Thoracic aorta (tissue), 2 donors: Measurements from ENCODE around the gene MYMX. TPM values are rescaled to one million over a fixed set of nuclear protein-coding genes. Genes with fewer than 3 reads are reported as not detected.

ENCODE experiments used
- ATAC-seq: fragments of 150-250 bp; one replicate; pipeline ENCODE4 v1.8.0; 2017; ENCODE audit warnings: low read depth; ENCODE audit not compliant: insufficient number of reproducible peaks, low FRiP score
- DNase-seq: peaks from one replicate; pipeline ENCODE4 v3.0.0-alpha.2; 2020; ENCODE audit warnings: low spot score
- H3K27ac ChIP-seq, 2 donors: fragments of 200-600 bp; sonication (generic); 1 replicate in 1 of 2; 2 replicates in 1 of 2; pipeline ENCODE4 v1.5.1; 2016; ENCODE audit warnings: mild to moderate bottlenecking in 2 of 2, moderate library complexity in 2 of 2
- H3K27me3 ChIP-seq: fragments of 200-600 bp; sonication (generic); replicated peaks from 2 replicates; pipeline ENCODE4 v1.6.0; 2016; ENCODE audit warnings: mild to moderate bottlenecking; ENCODE audit not compliant: insufficient read depth
- H3K36me3 ChIP-seq: fragments of 200-600 bp; sonication (generic); one replicate; pipeline ENCODE4 v1.5.1; 2016
- H3K4me1 ChIP-seq, 2 donors: fragments of 200-600 bp; sonication (generic); 1 replicate in 1 of 2; 2 replicates in 1 of 2; pipeline versions ENCODE4 v1.5.1 to v1.6.0; 2016; ENCODE audit warnings: low read depth in 2 of 2, mild to moderate bottlenecking in 1 of 2; ENCODE audit not compliant: control insufficient read depth in 1 of 2
- H3K4me3 ChIP-seq: fragments of 200-600 bp; sonication (generic); 2 replicates; pipeline ENCODE4 v1.5.1; 2016; ENCODE audit warnings: mild to moderate bottlenecking
- H3K9me3 ChIP-seq: fragments of 200-600 bp; sonication (generic); 2 replicates; pipeline ENCODE4 v1.5.1; 2016
- CTCF ChIP-seq: fragments of 200-600 bp; sonication (generic); IDR thresholded peaks from one replicate; pipeline ENCODE4 v1.5.1; 2019; ENCODE audit warnings: antibody characterized with exemption
- total RNA-seq, 2 donors: library from RNA; depleted of rRNA; stranded (reverse); fragments of >200 nt; gene quantifications; one replicate each; pipeline versions ENCODE4 v1.1.0 to v1.2.3, GENCODE V29; 2016

Gene MYMX
- total RNA-seq, 2 donors from 2014 or later = not detected

DNA sequence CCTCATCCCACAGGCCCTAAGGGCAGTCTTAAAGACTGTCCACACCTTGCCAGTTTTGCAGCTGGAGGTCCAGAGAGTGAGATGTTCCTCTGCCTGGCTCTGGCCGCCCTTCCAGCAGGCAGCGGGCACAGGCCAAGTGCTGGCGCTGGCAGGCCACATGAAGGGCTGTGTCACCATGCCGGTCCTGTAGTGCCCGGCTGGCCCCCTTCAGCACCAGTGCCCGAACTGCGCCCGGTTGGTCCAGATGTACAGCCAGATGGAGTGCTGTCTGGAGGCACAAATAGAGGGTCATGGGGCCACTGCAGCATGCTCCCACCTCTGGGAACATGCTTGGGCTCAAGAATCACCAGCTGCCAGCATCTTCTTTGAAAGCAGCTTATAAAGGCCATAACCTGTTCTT lies 44.9 kb downstream of the MYMX start:
- H3K4me1 ChIP-seq = peaks cover 34 to 40% of the 10 kb centered on the region in 2 donors
- no peaks in the 10 kb centered on the region for H3K27me3 ChIP-seq
- ATAC-seq (no peak), DNase-seq (no peak)
- H3K27ac ChIP-seq = no peak overlapping the region
- H3K4me3 ChIP-seq = no peak overlapping the region
- no peak for TF ChIP-seq CTCF
- no peaks in the 10 kb centered on the region for H3K9me3 ChIP-seq
- H3K36me3 ChIP-seq = no peaks in the 10 kb centered on the region

DNA sequence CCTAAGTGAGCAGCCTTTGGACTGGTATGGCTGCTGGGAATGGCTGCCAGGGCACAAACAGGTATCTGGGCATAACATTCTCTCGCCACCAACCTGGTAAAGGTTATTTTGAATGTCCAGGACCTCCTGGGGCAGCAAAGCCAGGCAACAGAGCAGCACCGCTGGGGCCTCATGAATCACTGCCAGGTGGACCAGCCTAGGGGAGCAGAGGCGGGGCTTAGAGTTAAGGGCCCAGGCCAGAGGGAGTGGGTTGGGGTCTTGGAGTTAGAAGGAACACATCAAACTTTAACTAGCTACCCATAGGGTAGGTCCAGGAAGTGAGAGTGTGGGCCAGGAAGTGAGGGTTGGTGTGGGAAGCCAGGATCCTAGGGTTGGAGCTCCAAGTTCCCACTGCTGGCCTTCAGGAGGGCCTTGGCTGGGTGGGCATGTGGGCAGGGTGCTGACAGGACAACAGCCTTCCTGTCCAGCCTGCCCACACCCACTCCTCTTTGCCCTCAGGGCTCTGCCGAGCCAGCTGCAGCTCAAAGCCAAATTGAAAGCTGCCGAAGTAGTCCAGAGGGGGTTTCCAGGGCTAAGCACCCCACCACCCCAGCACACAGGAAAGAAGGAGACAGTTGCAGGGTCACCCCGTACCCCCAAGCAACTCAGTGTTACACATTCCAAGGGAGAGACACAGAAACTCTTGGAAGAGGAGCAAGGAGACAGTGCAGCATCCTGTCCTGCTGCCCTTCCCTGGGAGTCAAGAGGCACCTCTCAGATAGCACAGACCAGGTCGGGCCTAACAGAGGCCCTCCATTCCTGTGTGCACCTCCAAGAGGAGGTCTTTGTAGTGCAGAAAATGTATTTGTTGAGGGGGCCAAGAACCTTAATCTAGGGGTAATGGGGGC lies 46.0 kb downstream of the MYMX start:
- no peak for TF ChIP-seq CTCF
- no peaks in the 10 kb centered on the region for H3K9me3 ChIP-seq
- peaks cover 31 to 36% of the 10 kb centered on the region in 2 donors for H3K4me1 ChIP-seq
- ATAC-seq (no peak), DNase-seq (no peak)
- H3K36me3 ChIP-seq = no peaks in the 10 kb centered on the region
- H3K4me3 ChIP-seq = peak overlapping the region; percentile 91
- no peaks in the 10 kb centered on the region for H3K27me3 ChIP-seq
- H3K27ac ChIP-seq = peak overlapping the region in 1 of 2 donors; percentile 16

- peak overlapping the region in 1 of 2 donors; percentile 16 for H3K27ac ChIP-seq
- TF ChIP-seq CTCF = no peak
- ATAC-seq (no peak), DNase-seq (no peak)
- no peaks in the 10 kb centered on the region for H3K9me3 ChIP-seq
- no peaks in the 10 kb centered on the region for H3K36me3 ChIP-seq
- H3K4me1 ChIP-seq = peaks cover 27 to 31% of the 10 kb centered on the region in 2 donors
- H3K4me3 ChIP-seq = peak overlapping the region; percentile 91
- no peaks in the 10 kb centered on the region for H3K27me3 ChIP-seq
Measured at GRCh38 chr6:44263354-44264100, 46.8 kb downstream of the MYMX start.

DNA sequence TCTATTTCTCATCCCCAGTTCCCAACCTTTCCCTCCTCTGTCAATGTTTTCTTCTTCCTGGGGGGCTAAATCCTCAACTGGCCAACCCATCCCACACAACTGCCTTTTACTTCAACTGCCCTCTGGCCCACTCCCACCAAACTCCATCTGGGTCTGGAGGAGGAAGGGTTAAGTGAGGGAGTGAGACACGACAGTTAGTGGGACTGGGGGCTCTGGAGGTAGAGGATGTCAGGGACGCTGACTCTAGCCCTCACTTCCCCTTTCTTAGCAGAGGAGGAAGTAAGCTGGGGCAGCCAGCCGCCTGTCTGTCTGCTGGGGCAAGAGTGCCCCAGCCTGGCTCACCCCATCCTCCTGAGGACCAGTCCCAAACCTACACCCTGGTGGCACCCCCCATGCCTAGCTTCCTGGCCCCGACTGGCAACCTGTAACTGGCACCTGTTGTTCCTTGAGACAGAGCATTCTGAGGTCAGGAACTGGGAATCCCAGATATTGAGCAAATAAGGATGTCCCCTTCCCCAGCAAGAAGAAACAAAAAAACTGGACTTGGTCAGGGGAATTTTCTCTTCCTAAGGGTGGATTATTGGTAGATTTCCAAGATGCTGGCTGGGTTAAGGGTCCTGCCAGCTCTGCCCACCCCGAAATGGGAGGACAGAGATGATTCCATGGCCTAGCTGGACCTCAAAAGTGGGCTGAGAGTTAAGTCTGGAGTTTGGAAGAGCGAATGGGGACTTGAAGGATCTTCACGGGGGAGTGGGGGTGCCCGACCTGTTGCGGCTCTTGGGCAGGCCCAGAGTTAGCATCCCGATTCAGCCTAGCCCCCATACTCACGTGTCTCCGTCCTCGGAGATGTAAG lies 47.7 kb downstream of the MYMX start:
- Histone ChIP-seq H3K27ac (peak overlapping the region in 1 of 2 donors; percentile 80), H3K4me3 (peak overlapping the region; percentile 91), H3K4me1 (peaks cover 27 to 31% of the 10 kb centered on the region in 2 donors), H3K36me3 (no peaks in the 10 kb centered on the region), H3K27me3 (no peaks in the 10 kb centered on the region), H3K9me3 (no peaks in the 10 kb centered on the region)
- ATAC-seq (no peak), DNase-seq (no peak)
- TF ChIP-seq CTCF = no peak
